GM23248 (cell line): Measurements from ENCODE around the gene KIF12.

Experiments
- EZH2 ChIP-seq: fragments of 200-600 bp; sonication (generic); IDR thresholded peaks from 2 replicates; pipeline ENCODE4 v1.6.1; 2018; ENCODE audit warnings: antibody characterized with exemption, mild to moderate bottlenecking; ENCODE audit not compliant: insufficient read depth, poor library complexity, severe bottlenecking
- EZH2phosphoT487 ChIP-seq: fragments of 200-600 bp; sonication (generic); IDR thresholded peaks from 2 replicates; pipeline ENCODE4 v1.6.1; 2018; ENCODE audit warnings: antibody characterized with exemption, moderate library complexity, mild to moderate bottlenecking, low read depth; ENCODE audit not compliant: insufficient read depth

DNA sequence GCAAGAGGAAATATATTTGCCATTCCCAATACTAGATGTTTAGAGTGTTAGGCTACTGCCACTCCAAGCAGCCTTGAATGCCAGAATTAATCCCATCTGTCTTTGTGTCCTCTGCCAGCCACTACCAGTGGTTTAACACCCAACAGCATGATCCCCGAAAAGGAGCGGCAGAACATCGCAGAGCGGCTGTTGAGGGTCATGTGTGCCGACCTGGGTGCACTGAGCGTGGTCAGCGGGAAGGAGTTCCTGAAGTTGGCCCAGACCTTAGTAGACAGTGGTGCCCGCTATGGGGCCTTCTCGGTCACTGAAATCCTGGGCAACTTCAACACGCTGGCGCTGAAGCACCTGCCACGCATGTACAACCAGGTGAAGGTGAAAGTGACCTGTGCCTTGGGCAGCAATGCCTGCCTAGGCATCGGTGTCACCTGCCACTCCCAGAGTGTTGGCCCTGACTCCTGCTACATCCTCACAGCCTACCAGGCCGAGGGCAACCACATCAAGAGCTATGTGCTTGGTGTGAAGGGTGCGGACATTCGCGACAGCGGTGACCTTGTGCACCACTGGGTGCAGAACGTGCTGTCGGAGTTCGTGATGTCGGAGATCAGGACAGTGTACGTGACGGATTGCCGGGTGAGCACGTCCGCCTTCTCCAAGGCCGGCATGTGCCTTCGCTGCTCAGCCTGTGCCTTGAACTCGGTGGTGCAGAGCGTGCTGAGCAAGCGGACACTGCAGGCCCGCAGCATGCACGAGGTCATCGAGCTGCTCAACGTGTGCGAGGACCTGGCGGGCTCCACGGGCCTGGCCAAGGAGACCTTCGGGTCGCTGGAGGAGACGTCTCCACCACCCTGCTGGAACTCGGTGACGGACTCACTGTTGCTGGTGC, 50.3 kb downstream of the KIF12 start:
- no peak for TF ChIP-seq EZH2
- no peak for TF ChIP-seq EZH2phosphoT487
